CD8-positive, alpha-beta memory T cell (primary cell): Measurements from ENCODE around the gene ASL. TPM values are rescaled to one million over a fixed set of nuclear protein-coding genes. Genes with fewer than 3 reads are reported as not detected.
"Not testable (repeated sequence)": the region's sequence is repeated elsewhere in the genome, so short reads cannot be mapped to it uniquely, and the experiment has no call there.

Experiments
- CTCF ChIA-PET: fragments of 350-600 bp; sonication (Branson Sonifier 250); formaldehyde crosslinking; loops from one replicate; lab custom pipeline; 2021; ENCODE audit warnings: antibody characterized with exemption; lab: Charles Lee
- POLR2A ChIA-PET: fragments of 350-600 bp; sonication (Branson Sonifier 250); formaldehyde crosslinking; loops from one replicate; lab custom pipeline; 2021; ENCODE audit warnings: antibody characterized with exemption; lab: Charles Lee
- DNase-seq, 5 donors: peaks; one replicate each; pipeline versions ENCODE4 v3.0.0 to v3.0.0-alpha.2; 2020 to 2022; ENCODE audit warnings: mixed read lengths in 1 of 5
- H3K27ac ChIP-seq: one replicate; pipeline ENCODE4 v1.7.0; 2013; ENCODE audit warnings: low read depth, mild to moderate bottlenecking, low read length, moderate library complexity
- H3K27me3 ChIP-seq: 2 replicates; pipeline ENCODE4 v1.7.0; 2013; ENCODE audit warnings: low read length, mild to moderate bottlenecking; ENCODE audit not compliant: insufficient read depth, poor library complexity, severe bottlenecking
- H3K36me3 ChIP-seq: 2 replicates; pipeline ENCODE4 v1.7.0; 2013; ENCODE audit warnings: mild to moderate bottlenecking, low read length, moderate library complexity; ENCODE audit not compliant: insufficient read depth
- H3K4me1 ChIP-seq: 2 replicates; pipeline ENCODE4 v1.7.0; 2013; ENCODE audit warnings: mild to moderate bottlenecking, low read length, moderate library complexity; ENCODE audit not compliant: insufficient read depth
- H3K4me3 ChIP-seq: 2 replicates; pipeline ENCODE4 v1.7.0; 2013; ENCODE audit warnings: mild to moderate bottlenecking, low read length
- H3K9me3 ChIP-seq: 2 replicates; pipeline ENCODE4 v1.7.0; 2013; ENCODE audit warnings: mild to moderate bottlenecking, low read length
- H3K27ac Mint-ChIP-seq, 8 donors: one replicate each; pipeline ENCODE4 v1.8.0; 2020 to 2021; ENCODE audit warnings: mixed read lengths in 8 of 8, mild to moderate bottlenecking in 6 of 8, inconsistent platforms in 3 of 8, moderate library complexity in 3 of 8
- H3K27me3 Mint-ChIP-seq, 2 donors: one replicate each; pipeline ENCODE4 v1.8.0; 2020 to 2021; ENCODE audit warnings: mixed read lengths in 2 of 2, mild to moderate bottlenecking in 1 of 2, moderate library complexity in 1 of 2
- H3K36me3 Mint-ChIP-seq, 3 donors: one replicate each; pipeline ENCODE4 v1.8.0; 2020 to 2021; ENCODE audit warnings: mixed read lengths in 3 of 3, inconsistent platforms in 1 of 3, mild to moderate bottlenecking in 1 of 3
- H3K4me1 Mint-ChIP-seq, 3 donors: one replicate each; pipeline ENCODE4 v1.8.0; 2020 to 2021; ENCODE audit warnings: mixed read lengths in 3 of 3, inconsistent platforms in 1 of 3, mild to moderate bottlenecking in 1 of 3
- H3K4me3 Mint-ChIP-seq, 7 donors: one replicate each; pipeline ENCODE4 v1.8.0; 2020 to 2021; ENCODE audit warnings: mixed read lengths in 7 of 7, mild to moderate bottlenecking in 6 of 7, moderate library complexity in 4 of 7, inconsistent platforms in 2 of 7
- H3K9me3 Mint-ChIP-seq, 5 donors: one replicate each; pipeline ENCODE4 v1.8.0; 2020 to 2022; ENCODE audit warnings: mixed read lengths in 5 of 5, mild to moderate bottlenecking in 3 of 5, moderate library complexity in 2 of 5, inconsistent platforms in 1 of 5
- polyA plus RNA-seq: library from polyadenylated mRNA; unstranded; fragments of 300-500 nt; fragmentation: Illumina TruSeq; gene quantifications from one replicate; pipeline ENCODE4 v1.2.3, GENCODE V29; 2021
- total RNA-seq, 2 experiments: library from RNA; stranded (reverse); gene quantifications; one replicate each; pipeline ENCODE4 v1.2.3, GENCODE V29; 2021

Gene ASL
- total and polyA plus RNA-seq, 3 experiments from 2014 or later = 14.1 to 27.7 (median 24.2) TPM

DNA sequence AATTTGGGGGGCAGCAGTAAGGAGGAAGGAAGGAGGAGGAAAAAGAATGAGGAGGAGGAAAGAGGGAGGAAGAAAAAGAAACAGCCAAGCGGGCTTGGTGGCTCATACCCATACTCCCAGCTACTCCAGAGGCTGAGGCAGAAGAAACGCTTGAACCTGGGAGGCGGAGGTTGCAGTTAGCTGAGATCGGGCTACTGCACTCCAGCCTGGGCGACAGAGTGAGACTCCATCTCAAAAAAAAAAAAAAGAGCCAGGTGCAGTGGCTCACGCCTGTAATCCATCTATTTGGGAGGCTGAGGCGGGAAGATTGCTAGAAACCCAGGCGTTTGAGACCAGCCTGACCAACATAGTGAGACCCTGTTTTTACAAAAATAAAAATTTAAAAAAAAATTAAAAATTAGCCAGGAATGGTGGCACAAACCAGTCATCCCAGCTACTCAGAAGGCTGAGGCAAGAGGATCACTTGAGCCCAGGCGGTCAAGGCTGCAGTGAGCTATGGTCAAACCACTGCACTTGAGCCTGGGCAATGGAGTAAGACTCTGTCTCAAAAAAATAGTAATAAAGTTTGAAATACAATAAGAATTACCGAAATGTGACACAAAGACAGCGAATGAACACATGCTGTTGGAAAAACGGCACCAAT is 24.9 kb downstream of the ASL start:
- no peaks in the 10 kb centered on the region for H3K36me3 Mint-ChIP-seq
- Histone ChIP-seq H3K27me3 (no peaks in the 10 kb centered on the region), H3K4me1 (peaks cover 4% of the 10 kb centered on the region), H3K9me3 (no peaks in the 10 kb centered on the region), H3K27ac (no peak overlapping the region), H3K4me3 (peak overlapping the region; percentile 49), H3K36me3 (no peaks in the 10 kb centered on the region)
- no peak for DNase-seq
- H3K9me3 Mint-ChIP-seq = no peaks in the 10 kb centered on the region
- H3K4me3 Mint-ChIP-seq = peak overlapping the region; percentile 25 to 92 (median 91)
- H3K27ac Mint-ChIP-seq = peak overlapping the region in 6 of 8 donors; percentile 82 to 97 (median 92)
- ChIA-PET POLR2A (interaction anchor here (0.6 kb wide), 1 partner anchor 70 kb away, joined by 7 read pairs; no protein-coding TSS in a partner anchor), CTCF (interaction anchor here (1.1 kb wide), 1 partner anchor 14 kb away, joined by 3 read pairs; the partner anchor contains the start of gene CRCP)
- H3K27me3 Mint-ChIP-seq = peaks cover 0 to 2% of the 10 kb centered on the region in 2 donors
- H3K4me1 Mint-ChIP-seq = peaks cover 8 to 11% (median 11%) of the 10 kb centered on the region in 3 donors

DNA sequence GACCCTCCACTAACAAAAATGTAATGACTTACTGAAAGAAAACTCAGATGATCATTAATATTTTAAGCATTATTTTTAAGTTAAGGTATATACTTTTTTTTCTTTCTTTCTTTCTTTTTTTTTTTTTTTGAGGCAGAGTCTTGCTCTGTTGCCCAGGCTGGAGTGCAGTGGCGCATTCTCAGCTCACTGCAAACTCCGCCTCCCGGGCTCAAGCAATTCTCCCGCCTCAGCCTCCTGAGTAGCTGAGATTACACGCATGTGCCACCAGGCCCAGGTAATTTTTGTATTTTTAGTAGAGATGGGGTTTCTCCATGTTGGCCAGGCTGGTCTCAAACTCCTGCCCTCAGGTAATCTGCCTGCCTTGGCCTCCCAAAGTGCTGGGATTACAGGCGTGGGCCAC is 26.5 kb downstream of the ASL start:
- Mint-ChIP-seq H3K4me3 (peak overlapping the region in 1 of 7 donors; percentile 54), H3K4me1 (peaks cover 8 to 11% (median 11%) of the 10 kb centered on the region in 3 donors)
- H3K27me3 Mint-ChIP-seq, H3K4me3 ChIP-seq, CTCF ChIA-PET, POLR2A ChIA-PET, H3K36me3 Mint-ChIP-seq, H3K27ac Mint-ChIP-seq, H3K4me1 ChIP-seq, DNase-seq, H3K9me3 Mint-ChIP-seq, H3K27ac ChIP-seq, H3K36me3 ChIP-seq, H3K9me3 ChIP-seq, H3K27me3 ChIP-seq: not testable (repeated sequence)

DNA sequence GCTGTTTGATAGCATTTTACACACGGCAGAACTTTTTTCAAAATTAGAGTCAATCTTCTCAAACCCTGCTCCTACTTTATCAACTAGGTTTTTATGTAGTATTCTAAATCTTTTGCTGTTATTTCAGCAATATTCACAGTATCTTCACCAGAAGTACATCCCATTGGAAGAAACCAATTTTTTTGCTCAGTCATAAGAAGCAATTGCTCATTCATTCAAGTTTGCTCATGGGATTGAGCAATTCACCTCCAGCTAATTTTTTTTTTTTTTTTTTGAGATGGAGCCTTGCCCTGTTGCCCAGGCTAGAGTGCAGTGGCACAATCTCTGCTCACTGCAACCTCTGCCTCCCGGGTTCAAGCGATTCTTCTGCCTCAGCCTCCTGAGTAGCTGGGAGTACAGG is 28.4 kb downstream of the ASL start:
- H3K4me3 ChIP-seq, POLR2A ChIA-PET, H3K27ac ChIP-seq, H3K27ac Mint-ChIP-seq, H3K4me1 ChIP-seq, H3K9me3 ChIP-seq, DNase-seq, CTCF ChIA-PET, H3K4me3 Mint-ChIP-seq, H3K27me3 Mint-ChIP-seq, H3K36me3 Mint-ChIP-seq, H3K9me3 Mint-ChIP-seq, H3K27me3 ChIP-seq, H3K36me3 ChIP-seq: not testable (repeated sequence)
- peaks cover 8 to 11% (median 11%) of the 10 kb centered on the region in 3 donors for H3K4me1 Mint-ChIP-seq

DNA sequence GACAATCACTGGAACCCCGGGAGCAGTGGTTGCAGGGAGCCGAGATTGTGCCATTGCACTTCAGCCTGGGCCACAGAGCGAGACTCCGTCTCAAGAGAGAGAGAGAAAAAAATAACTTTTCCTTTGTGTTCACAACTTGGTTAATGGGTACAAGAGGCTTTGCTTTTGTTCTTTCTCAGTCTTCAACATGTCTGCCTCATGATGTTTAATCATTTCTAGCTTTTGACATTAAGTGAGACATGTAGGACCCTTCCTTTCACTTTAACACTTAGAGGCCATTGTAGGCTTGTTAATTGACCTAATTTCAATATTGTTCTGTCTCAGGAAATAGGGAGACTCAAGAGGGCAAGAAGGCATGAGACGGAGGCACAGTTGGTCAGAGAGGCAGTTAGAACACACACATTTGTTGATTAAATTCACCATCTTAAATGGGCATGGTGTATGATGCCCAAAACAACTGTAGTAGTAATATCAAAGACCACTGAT is 29.7 kb downstream of the ASL start:
- H3K9me3 ChIP-seq = no peaks in the 10 kb centered on the region
- ChIA-PET CTCF (no interaction called here), POLR2A (no interaction called here)
- H3K27me3 ChIP-seq = no peaks in the 10 kb centered on the region
- no peak for DNase-seq
- no peak overlapping the region for H3K4me3 ChIP-seq
- H3K9me3 Mint-ChIP-seq = no peaks in the 10 kb centered on the region
- peak overlapping the region in 1 of 8 donors; percentile 43 for H3K27ac Mint-ChIP-seq
- H3K27me3 Mint-ChIP-seq = peaks cover 0 to 2% of the 10 kb centered on the region in 2 donors
- peak overlapping the region; percentile 43 for H3K27ac ChIP-seq
- no peak overlapping the region for H3K4me3 Mint-ChIP-seq
- H3K36me3 ChIP-seq = no peaks in the 10 kb centered on the region
- H3K4me1 Mint-ChIP-seq = peaks cover under 1% of the 10 kb centered on the region in 3 donors
- no peaks in the 10 kb centered on the region for H3K4me1 ChIP-seq
- no peaks in the 10 kb centered on the region for H3K36me3 Mint-ChIP-seq

DNA sequence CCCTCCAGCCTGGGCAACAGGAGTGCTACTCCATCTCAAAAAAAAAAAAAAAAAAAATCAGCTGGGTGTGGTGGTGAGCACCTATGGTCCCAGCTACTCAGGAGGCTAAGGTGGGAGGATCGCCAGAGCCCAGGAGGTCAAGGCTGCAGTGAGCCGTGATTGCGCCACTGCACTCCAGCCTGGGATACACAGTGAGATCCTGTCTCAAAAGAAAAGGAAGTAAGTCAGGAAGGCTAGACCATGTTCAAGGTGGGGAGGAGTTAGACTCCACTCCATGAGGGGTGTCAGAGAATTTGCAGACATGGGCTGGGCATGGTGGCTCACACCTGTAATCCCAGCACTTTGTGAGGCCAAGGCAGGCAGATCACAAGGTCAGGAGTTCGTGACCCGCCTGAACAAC is 32.8 kb downstream of the ASL start:
- Mint-ChIP-seq H3K4me3 (peak overlapping the region in 1 of 7 donors; percentile 40), H3K27ac (peak overlapping the region in 1 of 8 donors; percentile 34)
- not testable (repeated sequence) for H3K36me3 Mint-ChIP-seq, H3K4me1 Mint-ChIP-seq, H3K36me3 ChIP-seq, H3K27me3 Mint-ChIP-seq, H3K27ac ChIP-seq, H3K4me3 ChIP-seq, H3K4me1 ChIP-seq, H3K9me3 Mint-ChIP-seq, DNase-seq, H3K27me3 ChIP-seq, H3K9me3 ChIP-seq
- ChIA-PET CTCF (interaction anchor here (0.7 kb wide), 1 partner anchor 31 kb away, joined by 3 read pairs; no protein-coding TSS in a partner anchor), POLR2A (interaction anchor here (0.7 kb wide), 1 partner anchor 10 kb away, joined by 9 read pairs; no protein-coding TSS in a partner anchor)

DNA sequence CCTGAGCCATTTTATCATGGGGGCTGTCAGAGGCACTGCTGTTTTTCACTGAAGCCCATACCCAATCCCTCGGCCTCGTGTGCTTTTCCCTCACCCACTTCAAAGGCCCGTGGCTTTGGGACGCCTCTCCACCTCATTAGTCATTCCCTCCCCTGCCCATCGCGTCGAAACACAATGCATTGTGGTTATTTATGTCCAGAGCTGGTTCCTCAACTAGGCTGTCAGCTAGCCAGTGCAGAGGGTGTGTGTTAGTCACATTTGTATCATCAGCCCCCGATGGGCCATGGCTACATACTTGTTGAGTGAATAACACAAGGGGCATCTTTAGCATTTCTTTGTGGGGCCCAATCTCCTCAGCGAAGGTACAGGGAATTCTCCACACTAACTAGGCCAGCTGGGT is 35.2 kb downstream of the ASL start:
- ChIA-PET CTCF (no interaction called here), POLR2A (no interaction called here)
- peaks cover 11% of the 10 kb centered on the region for H3K4me1 ChIP-seq
- H3K4me3 ChIP-seq = no peak overlapping the region
- DNase-seq = no peak
- Mint-ChIP-seq H3K4me3 (peak overlapping the region in 1 of 7 donors; percentile 69), H3K9me3 (no peaks in the 10 kb centered on the region), H3K36me3 (peaks cover 0 to 10% (median 0%) of the 10 kb centered on the region in 3 donors), H3K27ac (peak overlapping the region in 1 of 8 donors; percentile 60), H3K27me3 (peaks cover 0 to 4% of the 10 kb centered on the region in 2 donors), H3K4me1 (peaks cover 8 to 14% (median 12%) of the 10 kb centered on the region in 3 donors)
- no peaks in the 10 kb centered on the region for H3K9me3 ChIP-seq
- no peaks in the 10 kb centered on the region for H3K27me3 ChIP-seq
- H3K27ac ChIP-seq = no peak overlapping the region
- H3K36me3 ChIP-seq = no peaks in the 10 kb centered on the region

DNA sequence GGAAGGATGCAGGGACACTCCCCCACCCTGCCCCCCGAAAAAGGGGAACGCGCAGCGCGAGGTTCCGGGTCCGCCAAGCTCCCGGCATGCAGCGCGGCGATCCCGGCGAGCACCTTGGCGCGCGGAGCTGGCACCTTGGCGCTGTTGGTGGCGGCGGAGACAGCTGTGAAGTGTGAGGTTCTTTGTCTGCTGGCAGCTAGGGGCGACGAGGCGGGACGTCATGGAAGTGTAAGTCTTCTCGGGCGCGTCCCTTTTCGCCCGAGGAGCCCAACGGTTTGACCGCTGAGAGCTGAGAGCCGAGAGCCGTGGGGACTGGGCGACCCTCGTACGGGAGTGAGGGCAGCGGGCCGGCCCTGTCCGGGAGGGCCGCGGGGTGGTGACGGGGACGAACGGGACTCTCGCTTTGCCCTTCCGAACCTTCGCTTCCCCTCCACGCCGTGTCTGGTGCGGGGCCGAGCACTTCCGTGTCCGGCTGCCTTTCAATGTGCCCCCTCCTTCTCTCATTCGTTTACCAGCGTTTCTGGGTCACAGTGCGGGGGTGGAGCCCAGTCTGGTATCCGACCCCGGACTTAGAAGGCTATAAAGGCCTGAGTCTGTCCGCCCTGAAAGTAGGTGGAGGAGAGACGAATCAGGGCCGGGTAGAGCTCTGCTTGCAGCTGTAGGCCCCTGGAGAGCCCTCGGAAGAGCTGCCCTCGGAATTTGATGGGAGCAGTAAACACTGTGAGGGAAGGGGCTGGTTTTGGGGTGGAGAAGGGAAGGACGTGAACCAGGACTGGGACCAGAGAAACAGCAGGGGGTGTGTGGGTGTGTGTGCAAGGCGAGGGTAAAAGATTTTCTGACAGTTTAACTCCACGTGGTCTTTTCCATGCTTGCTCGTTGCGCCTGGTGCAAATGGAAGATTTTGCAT is 39.4 kb downstream of the ASL start, which contains the start of gene CRCP:
Gene CRCP, plus strand, starts transcription at position 105 of the 907 bp plus-strand sequence. Its CDS starts 116 bp downstream, at position 221.
- H3K4me1 Mint-ChIP-seq = peaks cover 41 to 53% (median 47%) of the 10 kb centered on the region in 3 donors
- Histone ChIP-seq H3K27me3 (no peaks in the 10 kb centered on the region), H3K4me3 (peak within 1 kb of the TSS; percentile 84), H3K27ac (peak within 1 kb of the TSS; percentile 96), H3K4me1 (peaks cover 38% of the 10 kb centered on the region), H3K9me3 (no peaks in the 10 kb centered on the region), H3K36me3 (no peaks in the 10 kb centered on the region)
- H3K36me3 Mint-ChIP-seq = peaks cover 0 to 28% (median 0%) of the 10 kb centered on the region in 3 donors
- H3K27ac Mint-ChIP-seq = peak within 1 kb of the TSS; percentile 96 to 99 (median 98)
- peak; percentile 84 to 88 (median 86) for DNase-seq
- H3K4me3 Mint-ChIP-seq = peak within 1 kb of the TSS; percentile 92 to 99 (median 95)
- ChIA-PET CTCF (interaction anchor here (0.7 to 1.4 kb wide), 3 partner anchors 14 to 880 kb away, joined by 3 to 5 read pairs (median 3); partner anchors contain the start of gene SBDS), POLR2A (interaction anchor here (0.6 kb wide), 2 partner anchors 40 to 367 kb away, joined by 3 to 5 read pairs; partner anchors contain the start of gene ASL)
- peaks cover 0 to 4% of the 10 kb centered on the region in 2 donors for H3K27me3 Mint-ChIP-seq
- no peaks in the 10 kb centered on the region for H3K9me3 Mint-ChIP-seq
